Panc1 (cell line): ENCODE results near the gene DDX10.

Experiments used
- CTCF ChIP-seq: fragments of 450-650 bp; IDR thresholded peaks from 2 replicates; pipeline ENCODE4 v1.5.1; 2017; ENCODE audit warnings: mild to moderate bottlenecking
- POLR2AphosphoS5 ChIP-seq: IDR thresholded peaks from 2 replicates; pipeline ENCODE4 v1.6.1; 2012; ENCODE audit warnings: mild to moderate bottlenecking, low read depth, low read length, moderate library complexity
- TCF7L2 ChIP-seq: IDR thresholded peaks from 2 replicates; pipeline ENCODE4 v1.6.1; 2011; ENCODE audit warnings: mild to moderate bottlenecking, low read depth, low read length, inconsistent platforms

- TF ChIP-seq CTCF (no peak), TCF7L2 (no peak), POLR2AphosphoS5 (no peak)
Measured at GRCh38 chr11:108793138-108793537, 128.3 kb downstream of the DDX10 start.
